ENCODE results near the gene SRPRB. TPM values are rescaled to one million over a fixed set of nuclear protein-coding genes. Genes with fewer than 3 reads are reported as not detected.
"Not testable (repeated sequence)": the region's sequence is repeated elsewhere in the genome, so short reads cannot be mapped to it uniquely, and the experiment has no call there.

SRPRB gene
- total RNA-seq, 1 donor from 2014 or later, result 22.9 TPM

DNA sequence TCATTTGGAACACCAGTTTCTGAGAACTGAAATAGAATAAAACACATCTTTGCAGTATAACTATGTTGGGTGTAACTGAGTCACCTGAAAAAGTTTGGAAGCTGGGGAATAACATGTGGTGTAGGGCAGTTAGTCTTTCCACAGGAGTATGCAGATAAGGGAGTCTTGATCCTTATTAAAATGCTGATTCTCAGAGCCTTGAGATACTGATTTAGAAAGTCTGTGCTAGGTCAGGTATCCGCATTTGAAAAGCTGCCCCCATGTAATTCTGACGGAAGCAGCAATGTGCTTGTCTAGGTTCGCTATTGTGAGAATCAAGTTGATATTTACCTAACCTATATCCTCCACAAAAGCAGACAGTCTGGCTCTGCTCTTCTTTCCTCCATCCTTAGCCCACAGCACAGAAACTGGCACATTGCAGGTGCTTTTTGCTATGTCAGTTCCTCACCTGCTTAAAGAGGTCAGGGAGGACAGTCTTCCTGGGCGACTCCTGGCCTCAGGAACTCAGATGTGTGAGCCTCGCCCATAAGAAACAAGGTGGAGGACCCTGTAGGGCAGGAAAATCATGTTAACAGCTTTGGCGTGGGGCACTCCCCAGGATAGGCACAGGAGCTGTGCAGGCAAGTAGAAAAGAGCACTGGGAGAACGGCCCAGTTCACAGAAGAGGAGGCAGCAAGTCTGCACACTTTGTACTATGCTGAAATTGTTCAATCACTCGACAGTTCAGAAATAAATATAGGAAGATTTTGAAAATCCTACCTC lies 27.6 kb upstream of the SRPRB start:
- H3K4me3 Mint-ChIP-seq (ENCODE audit: unreplicated experiment), result no peak overlapping the region
- TF ChIP-seq, protein P1, sequence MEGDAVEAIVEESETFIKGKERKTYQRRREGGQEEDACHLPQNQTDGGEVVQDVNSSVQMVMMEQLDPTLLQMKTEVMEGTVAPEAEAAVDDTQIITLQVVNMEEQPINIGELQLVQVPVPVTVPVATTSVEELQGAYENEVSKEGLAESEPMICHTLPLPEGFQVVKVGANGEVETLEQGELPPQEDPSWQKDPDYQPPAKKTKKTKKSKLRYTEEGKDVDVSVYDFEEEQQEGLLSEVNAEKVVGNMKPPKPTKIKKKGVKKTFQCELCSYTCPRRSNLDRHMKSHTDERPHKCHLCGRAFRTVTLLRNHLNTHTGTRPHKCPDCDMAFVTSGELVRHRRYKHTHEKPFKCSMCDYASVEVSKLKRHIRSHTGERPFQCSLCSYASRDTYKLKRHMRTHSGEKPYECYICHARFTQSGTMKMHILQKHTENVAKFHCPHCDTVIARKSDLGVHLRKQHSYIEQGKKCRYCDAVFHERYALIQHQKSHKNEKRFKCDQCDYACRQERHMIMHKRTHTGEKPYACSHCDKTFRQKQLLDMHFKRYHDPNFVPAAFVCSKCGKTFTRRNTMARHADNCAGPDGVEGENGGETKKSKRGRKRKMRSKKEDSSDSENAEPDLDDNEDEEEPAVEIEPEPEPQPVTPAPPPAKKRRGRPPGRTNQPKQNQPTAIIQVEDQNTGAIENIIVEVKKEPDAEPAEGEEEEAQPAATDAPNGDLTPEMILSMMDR (IDR thresholded peaks at IDR 0.05; ENCODE audit: unreplicated experiment), result no peak

GRCh38 chr3:133779626-133780203 lies 25.9 kb upstream of the SRPRB start:
- peaks cover 4% of the 10 kb centered on the region for H3K36me3 Mint-ChIP-seq (ENCODE audit: low read depth, unreplicated experiment)
- DNase-seq (ENCODE audit: low spot score), result no peak
- no peaks in the 10 kb centered on the region for H3K9me3 Mint-ChIP-seq (ENCODE audit: unreplicated experiment)
- no peak overlapping the region for H3K4me3 Mint-ChIP-seq (ENCODE audit: unreplicated experiment)
- H3K27me3 Mint-ChIP-seq (ENCODE audit: unreplicated experiment), result peaks cover 2% of the 10 kb centered on the region
- no peaks in the 10 kb centered on the region for H3K4me1 Mint-ChIP-seq (ENCODE audit: unreplicated experiment)
- TF ChIP-seq, protein P1 (IDR thresholded peaks at IDR 0.05; ENCODE audit: unreplicated experiment), result no peak
- no peak overlapping the region for H3K27ac Mint-ChIP-seq (ENCODE audit: unreplicated experiment)

More for the DNA sequence above, 27.6 kb upstream of the SRPRB start:
- no peak for DNase-seq (ENCODE audit: low spot score)
- H3K27ac Mint-ChIP-seq (ENCODE audit: unreplicated experiment), result no peak overlapping the region
- H3K4me1 Mint-ChIP-seq (ENCODE audit: unreplicated experiment), result no peaks in the 10 kb centered on the region
- peaks cover 4% of the 10 kb centered on the region for H3K36me3 Mint-ChIP-seq (ENCODE audit: low read depth, unreplicated experiment)
- H3K27me3 Mint-ChIP-seq (ENCODE audit: unreplicated experiment), result peaks cover 2% of the 10 kb centered on the region
- no peaks in the 10 kb centered on the region for H3K9me3 Mint-ChIP-seq (ENCODE audit: unreplicated experiment)

GRCh38 chr3:133780756-133781155 lies 24.9 kb upstream of the SRPRB start:
- H3K4me3 Mint-ChIP-seq (ENCODE audit: unreplicated experiment); DNase-seq (ENCODE audit: low spot score); H3K27ac Mint-ChIP-seq (ENCODE audit: unreplicated experiment); H3K36me3 Mint-ChIP-seq (ENCODE audit: low read depth, unreplicated experiment); H3K27me3 Mint-ChIP-seq (ENCODE audit: unreplicated experiment); H3K4me1 Mint-ChIP-seq (ENCODE audit: unreplicated experiment); H3K9me3 Mint-ChIP-seq (ENCODE audit: unreplicated experiment): not testable (repeated sequence)

GRCh38 chr3:133781570-133781969 lies 24.0 kb upstream of the SRPRB start:
- Mint-ChIP-seq H3K27ac (ENCODE audit: unreplicated experiment) (no peak overlapping the region), H3K27me3 (ENCODE audit: unreplicated experiment) (peaks cover 2% of the 10 kb centered on the region), H3K9me3 (ENCODE audit: unreplicated experiment) (no peaks in the 10 kb centered on the region), H3K4me1 (ENCODE audit: unreplicated experiment) (no peaks in the 10 kb centered on the region), H3K4me3 (ENCODE audit: unreplicated experiment) (no peak overlapping the region), H3K36me3 (ENCODE audit: low read depth, unreplicated experiment) (peaks cover 4% of the 10 kb centered on the region)
- TF ChIP-seq, protein P1 (IDR thresholded peaks at IDR 0.05; ENCODE audit: unreplicated experiment), result no peak
- no peak for DNase-seq (ENCODE audit: low spot score)

GRCh38 chr3:133782454-133782853 lies 23.2 kb upstream of the SRPRB start:
- no peaks in the 10 kb centered on the region for H3K9me3 Mint-ChIP-seq (ENCODE audit: unreplicated experiment)
- no peak for DNase-seq (ENCODE audit: low spot score)
- H3K27me3 Mint-ChIP-seq (ENCODE audit: unreplicated experiment), result peaks cover 2% of the 10 kb centered on the region
- no peak overlapping the region for H3K27ac Mint-ChIP-seq (ENCODE audit: unreplicated experiment)
- no peaks in the 10 kb centered on the region for H3K4me1 Mint-ChIP-seq (ENCODE audit: unreplicated experiment)
- no peak overlapping the region for H3K4me3 Mint-ChIP-seq (ENCODE audit: unreplicated experiment)
- TF ChIP-seq, protein P1 (IDR thresholded peaks at IDR 0.05; ENCODE audit: unreplicated experiment), result no peak
- H3K36me3 Mint-ChIP-seq (ENCODE audit: low read depth, unreplicated experiment), result no peaks in the 10 kb centered on the region
